Kasumi-1 (cell line): ENCODE data around the gene MKI67.

Experiments
- DNase-seq, 2 experiments: peaks; one replicate each; lab custom pipeline; 2025; lab: John Stamatoyannopoulos, UW

The MKI67 gene

DNA sequence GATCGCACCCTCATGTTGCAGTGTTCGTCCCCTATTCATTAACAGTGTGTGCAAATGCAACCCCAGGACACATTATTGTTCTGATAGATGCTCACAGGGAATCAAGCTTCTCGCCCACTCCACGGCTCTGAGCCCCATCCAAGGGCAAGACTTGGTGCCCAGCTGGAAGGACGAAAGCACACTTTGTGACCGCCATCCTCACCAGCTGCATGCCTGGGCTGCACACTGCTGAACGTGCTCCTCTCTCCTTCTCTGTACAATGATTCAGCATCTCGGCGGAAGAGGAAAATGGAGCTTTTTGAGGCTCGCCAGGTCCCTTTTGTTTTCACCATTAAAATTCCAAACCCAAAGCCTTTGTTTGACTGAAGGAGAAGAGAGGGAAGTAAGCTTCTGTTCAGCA, 41.9 kb downstream of the MKI67 start:
- no peak for DNase-seq

DNA sequence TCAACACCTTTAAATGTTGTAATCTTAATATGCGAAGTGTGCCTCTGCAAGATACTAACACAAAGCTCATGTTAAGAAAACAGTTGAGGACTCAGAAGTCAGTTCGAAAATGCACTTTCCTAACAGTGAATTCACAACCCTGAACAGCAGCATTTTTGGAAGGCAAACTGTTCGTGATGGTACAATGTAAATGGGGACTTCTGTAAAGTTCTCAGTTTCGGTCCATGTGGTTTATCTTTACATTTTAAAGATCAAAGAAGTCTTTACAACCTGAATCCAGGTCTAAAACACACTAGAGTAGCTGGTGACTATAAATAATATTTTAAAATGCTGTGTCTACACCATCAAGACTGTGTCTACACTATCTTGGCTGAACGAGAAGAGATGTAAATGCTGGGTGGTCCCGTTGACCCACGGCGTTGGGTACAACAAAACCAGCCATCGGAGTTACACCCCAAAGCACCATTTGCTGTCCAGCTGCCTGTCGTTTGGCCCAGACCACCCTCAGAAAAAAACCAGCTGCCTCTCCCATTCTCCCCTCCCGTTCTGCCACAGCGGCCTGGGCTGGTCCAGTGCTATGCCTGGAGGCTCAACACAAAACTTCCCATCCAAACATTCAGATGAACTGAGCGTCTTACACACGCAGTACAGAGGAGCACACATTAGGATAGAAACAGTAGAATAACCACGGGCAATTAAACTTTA, 42.9 kb downstream of the MKI67 start:
- DNase-seq: no peak

DNA sequence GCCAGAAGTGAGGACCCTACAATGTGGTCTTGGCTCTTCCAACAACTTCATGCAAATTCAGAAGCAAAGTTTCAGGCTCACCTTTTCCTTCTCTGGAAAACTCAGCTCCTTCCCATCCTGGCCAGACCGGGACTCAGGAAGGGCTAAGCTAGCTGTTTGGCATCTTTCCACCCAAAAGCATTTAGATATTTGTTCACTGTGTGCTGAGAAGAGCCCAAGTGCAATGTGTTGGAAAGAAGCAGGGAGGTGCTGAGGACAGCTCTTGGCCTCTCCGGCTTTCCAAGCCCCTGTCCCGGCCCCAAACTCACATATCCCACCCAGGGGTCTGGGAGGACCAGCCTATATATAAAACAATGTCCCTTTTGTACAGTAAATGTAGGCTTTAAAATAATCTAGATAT, 44.5 kb downstream of the MKI67 start:
- DNase-seq: no peak

DNA sequence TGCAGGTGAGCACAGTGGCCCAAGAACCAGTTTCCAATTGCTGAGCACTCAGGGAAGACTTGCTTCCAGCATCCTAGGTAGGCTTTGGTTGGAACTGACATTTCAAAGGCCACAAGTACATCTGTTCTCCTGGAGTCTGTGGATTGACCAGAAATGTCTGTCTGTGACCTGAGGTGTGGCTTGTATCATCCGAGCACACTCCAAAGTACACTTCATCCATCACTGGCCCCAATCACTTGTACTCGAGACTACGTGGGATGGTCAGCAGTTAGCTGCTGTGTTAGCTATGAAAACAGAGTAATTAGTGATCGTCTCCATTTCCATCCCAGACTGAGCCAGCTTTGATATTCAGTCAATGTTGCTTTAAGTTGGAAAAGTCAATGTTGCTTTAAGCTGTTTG, 45.0 kb downstream of the MKI67 start:
- no peak for DNase-seq

DNA sequence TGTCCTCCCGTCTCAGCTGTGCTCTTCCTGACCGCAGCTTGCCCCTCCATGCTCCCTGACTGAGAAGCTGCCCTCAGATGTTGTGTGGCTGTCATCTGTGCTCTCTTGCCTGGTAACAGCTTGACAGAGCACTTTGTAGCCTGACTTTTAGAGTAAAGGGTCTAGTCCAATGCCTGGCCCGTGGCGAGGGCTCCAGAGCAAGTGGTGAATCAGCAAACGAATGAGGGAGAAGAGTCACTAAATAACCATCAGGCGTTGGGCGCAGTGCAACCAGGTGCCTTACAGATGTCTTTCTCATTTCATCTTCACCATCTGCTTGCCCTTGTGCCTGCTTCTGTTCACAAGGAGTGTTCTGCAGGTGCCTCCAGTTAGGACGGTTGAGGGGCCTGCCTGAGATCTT, 45.6 kb downstream of the MKI67 start:
- no peak for DNase-seq

DNA sequence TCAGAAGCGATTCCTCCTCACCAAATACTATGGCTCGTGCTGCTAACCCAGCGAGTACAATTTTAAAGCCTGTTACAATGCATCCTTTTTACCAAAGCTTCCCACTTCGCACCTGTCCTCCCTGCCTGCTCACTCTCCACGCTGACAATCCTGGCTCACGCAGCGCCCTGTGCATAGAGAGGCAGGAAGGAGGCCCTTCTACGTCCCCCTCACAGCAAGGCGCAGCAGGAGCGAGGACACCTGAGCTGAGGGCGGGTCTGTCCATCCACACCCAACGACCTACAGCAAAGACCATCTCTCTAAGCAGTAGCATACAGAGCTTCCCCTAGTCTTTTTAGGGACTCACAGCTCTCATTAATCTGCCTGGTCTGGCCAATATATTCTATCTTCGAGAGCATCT, 46.0 kb downstream of the MKI67 start:
- DNase-seq: no peak

DNA sequence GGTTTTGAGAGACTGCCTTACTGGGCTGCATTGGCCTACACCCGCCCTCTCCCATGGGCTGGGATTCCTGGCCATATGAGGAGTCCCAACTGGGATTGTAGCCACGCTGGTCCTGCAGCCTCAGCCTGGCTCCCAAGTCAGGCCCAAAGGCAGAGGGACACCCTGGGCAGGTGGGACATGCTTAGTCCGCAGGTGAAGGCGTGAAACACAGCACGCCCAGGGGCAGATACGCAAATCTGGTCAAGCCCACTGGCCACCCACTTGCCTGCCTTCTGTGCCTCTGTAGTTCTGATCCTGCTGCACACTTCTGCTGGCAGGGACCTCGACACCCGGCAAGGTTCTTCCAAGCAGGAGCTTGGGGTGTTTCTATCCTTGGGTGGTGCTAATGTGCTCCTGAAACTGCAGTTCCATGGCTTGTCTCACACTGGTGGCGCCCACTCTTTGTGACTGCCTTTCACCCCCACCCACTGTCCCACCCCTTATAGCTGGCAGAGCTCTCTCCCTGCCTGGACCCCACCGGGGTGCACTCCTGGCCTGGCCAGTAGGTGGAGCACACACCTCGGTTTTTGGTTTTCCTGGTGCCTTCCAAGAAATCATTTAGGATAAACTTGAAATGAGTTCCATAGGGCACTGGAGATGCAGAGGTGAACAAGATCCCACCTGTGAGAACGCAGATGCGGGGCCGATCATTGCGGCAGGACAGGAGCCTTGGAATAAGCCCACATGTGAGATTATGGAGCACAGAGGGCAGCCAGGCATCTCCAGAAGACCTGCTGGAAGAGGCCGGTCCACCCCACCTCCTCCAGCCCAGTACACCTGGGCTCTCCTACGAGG, 47.9 kb downstream of the MKI67 start:
- peak; percentile 48 to 57 for DNase-seq

DNA sequence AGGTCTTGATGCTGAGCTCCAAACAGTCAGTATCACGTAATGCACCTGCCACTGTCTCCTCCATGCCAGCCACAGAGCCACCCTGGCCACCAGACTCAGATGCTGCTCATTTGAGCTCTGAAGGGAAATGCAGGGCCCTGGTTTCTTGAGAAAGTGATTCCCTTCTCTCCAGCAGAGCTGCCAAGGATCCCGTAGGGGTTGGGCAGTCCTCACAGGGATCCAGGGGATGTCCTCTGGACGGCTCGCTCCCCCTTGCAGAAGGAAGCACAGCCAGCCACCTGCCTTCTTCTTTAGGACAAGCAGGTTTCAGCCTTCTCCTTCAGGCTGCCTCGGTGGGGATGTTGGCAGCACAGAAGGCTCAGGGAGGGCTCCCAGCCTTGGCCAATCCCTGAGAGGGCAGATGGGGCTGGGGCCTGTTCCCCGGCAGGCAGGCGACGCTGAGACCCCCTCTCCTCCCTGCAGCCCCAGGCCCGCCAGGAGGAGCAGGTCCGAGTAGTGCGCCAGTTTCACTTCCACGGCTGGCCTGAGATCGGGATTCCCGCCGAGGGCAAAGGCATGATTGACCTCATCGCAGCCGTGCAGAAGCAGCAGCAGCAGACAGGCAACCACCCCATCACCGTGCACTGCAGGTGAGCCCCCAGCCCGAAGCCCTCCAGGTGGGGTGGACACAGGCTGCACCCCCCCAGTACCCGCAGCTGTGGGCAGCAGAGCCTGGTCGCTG, 48.9 kb downstream of the MKI67 start:
- DNase-seq: no peak

DNA sequence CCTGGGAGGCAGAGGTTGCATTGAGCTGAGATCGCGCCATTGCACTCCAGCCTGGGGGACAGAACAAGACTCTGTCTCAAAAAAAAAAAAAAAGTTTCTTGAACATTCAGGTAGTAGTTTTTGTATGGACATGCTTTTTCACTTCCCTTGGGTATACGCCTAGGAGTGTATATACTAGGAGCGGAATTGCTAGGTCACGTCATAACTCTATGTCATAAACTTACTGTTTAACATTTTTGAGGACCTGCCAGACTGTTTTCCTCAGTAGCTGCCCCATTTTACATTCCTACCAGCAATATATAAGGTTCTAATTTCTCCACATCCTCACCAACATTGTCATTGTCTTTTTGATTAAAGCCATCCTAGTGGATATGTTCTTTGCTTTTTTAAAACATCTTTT, 51.6 kb downstream of the MKI67 start:
- no peak for DNase-seq

DNA sequence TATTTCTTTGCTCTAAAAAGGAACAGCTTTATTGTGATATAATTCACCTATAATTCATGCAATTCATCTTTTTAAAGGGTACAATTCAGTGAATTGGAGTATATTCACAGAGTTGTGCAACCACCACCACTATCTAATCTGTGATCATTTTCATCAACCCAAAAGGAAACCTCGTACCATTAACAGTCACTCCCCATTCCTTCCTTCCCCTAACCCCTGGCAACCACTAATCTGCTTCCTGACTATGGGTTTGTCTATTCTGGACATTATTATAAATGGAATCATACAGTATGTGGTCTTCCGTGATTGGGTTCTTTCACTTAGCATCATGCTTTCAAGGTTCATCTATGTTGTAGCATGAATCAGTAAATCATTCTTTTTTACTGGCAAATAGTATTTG, 52.3 kb downstream of the MKI67 start:
- peak; percentile 54 to 67 for DNase-seq

DNA sequence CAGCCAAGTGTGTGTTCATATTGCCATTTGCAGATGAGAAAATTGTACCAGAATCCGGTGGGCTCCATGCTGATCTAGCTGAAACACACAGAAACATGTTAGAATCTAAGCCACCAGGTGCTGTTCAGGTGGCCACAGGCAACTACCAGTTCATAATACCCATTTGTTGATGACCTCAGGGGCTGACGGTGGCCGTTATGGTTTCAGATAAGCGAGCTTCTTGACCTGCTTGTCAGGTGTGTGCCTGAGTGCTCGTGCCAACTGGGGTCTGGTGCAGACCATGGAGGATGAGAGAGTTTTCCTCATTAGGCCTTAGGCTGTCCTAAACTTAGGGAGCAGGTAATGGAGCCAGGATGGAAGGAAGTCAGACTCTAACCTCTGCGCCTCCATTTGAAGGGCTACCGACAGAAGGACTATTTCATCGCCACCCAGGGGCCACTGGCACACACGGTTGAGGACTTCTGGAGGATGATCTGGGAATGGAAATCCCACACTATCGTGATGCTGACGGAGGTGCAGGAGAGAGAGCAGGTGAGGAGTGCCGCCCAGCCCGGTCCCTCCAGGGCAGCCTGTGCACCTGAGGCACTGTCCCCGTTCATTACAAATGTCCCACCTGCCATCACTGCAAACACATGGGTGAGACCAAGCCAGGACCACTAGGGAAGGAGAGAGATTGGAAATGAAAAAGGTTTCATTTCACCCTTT, 53.1 kb downstream of the MKI67 start:
- DNase-seq: no peak

DNA sequence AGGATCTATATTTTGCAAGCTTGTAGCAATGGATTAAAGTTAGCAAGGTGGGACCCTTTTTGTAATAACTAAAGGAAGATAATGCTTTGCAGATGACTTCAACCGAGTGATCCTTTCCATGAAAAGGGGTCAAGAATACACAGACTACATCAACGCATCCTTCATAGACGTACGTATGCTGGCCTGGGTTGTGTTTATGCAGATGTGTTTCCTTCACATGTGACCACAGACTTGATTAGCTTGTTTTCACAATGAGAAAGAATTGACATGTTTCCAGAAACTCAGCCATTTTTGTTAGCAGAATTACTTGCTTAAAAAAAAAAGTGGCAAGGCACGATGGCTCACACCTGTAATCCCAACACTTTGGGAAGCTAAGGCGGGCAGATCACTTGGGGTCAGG, 54.2 kb downstream of the MKI67 start:
- DNase-seq: no peak

DNA sequence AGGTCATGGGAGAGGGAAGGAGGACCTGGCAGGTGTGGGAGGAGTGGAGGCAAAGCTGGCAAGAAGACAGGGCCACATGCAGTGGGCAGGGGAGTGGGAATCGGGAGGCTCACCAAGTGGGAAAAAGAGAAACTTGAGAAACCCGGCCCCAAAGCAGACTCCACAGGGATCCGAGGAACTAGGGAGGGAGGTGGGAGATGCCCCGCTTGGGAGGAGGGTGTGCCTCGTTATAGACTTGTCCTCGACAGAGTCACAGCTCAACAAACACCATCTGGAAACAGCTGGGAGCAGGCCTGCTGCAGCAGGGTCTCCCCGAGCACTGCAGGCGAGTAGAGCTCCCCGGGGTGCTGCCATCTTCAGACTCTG, 54.8 kb downstream of the MKI67 start:
- DNase-seq: no peak

DNA sequence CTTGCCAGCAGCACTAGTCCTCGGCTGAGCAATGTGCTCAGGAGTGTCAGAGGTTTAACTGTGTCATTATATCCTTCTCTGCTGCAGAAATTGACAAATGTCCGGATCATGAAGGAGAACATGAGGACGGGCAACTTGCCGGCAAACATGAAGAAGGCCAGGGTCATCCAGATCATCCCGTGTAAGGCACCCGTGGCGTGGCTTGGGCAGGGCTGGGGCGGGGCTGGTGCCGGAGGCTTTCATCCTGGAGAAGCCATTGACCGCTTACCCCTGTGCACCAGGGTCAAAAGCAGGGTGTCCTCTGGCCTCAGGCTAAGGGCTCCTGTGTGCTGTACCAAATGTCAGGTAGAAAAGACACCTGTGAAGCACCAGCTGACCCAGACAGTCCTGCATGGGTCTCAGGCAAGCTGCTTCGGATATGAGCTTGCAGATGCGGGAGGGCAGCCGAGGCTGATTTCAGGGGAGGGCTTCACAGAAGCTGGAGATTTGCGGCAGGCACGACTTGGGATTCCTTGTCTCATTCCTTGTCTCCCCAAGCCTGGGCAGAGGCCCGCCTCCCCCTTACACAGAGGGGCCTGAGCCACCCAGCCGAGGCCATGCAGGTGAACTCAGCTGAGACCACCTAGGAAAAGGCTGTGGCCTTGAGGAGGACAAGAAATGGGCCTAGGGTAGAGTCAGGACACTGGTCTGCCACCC, 55.4 kb downstream of the MKI67 start:
- no peak for DNase-seq

DNA sequence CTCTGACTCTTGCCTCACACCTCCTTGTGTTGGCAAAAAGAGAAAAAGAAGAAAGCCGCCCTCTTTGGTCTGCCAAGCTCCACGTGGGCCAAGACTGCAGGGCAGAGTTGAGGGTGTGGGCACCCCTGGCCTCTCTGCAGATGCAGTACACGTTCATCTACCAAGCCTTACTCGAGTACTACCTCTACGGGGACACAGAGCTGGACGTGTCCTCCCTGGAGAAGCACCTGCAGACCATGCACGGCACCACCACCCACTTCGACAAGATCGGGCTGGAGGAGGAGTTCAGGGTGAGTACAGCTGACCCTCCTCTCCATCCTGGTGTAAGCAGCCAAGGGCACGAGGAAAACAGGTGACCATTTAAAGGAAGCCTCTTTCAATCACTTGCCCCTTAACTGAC, 56.1 kb downstream of the MKI67 start:
- DNase-seq: no peak

DNA sequence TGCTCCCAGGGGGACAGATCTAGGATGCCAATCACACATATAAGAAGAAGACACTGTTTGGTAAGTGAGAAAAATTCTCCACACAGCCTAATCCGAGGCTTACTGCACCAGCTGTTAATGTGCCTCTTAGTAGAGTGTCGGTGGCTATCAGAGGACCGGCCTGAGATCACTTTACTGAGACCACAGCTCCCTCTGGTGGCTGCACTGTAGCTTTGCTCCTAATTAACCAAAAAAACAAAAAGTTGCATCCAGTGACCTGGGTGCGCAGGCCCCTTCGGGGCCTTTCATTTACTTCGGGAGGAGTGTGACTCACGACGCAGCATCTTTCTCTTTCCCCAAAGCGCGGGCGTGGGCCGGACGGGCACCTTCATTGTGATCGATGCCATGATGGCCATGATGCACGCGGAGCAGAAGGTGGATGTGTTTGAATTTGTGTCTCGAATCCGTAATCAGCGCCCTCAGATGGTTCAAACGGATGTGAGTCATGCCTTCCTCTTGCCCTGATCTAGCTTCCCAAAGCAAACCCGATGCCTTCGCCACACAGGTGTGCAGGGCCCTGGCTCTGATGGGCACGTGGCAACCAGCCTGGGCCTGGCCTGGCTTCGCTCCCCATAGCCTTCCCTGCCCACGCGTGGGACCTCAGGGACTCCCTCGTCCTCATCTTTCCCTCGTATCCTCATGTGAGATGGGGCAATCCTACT, 56.7 kb downstream of the MKI67 start:
- DNase-seq: peak; percentile 95 to 96

DNA sequence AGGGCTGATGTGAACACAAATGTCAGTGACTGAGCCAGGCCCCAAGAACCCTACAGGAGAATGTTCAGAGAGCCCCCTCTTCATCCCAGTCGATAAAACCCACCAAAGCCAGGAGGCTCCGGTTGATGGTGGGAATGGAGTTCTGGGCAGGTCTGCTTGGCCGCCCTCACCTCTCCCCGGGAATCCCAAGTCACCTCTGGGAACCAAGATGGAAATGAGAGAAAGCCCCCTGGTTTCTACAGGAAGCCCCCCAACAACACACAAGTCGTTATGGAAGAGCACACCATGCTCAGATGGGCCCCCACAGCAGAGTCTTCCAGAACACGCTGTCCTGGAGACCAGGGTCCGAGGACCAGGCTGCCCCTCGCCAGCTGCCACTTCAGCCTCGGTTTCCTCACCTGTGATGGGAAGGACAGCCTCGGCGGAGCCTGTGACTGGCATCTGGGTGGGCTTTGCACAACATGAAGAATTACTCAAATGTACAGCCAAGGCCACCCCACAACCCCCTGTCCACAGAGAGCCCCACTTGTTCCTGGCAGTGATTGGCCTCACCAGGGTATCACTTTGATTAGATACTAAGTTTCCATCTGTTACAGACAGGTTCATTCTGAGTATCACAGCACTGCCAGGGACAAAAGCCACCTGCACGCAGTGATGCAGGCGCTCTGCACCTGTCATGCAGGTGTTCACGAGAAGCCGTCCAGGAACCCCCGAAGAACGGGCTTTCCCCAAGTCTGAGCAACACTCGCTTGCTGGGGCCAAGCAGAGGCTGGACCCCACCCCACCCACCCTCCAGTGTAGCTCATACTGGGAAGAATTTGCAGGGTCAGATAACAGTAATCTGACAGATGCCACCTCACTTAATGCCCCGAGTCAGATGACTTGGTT, 57.6 kb downstream of the MKI67 start:
- no peak for DNase-seq

DNA sequence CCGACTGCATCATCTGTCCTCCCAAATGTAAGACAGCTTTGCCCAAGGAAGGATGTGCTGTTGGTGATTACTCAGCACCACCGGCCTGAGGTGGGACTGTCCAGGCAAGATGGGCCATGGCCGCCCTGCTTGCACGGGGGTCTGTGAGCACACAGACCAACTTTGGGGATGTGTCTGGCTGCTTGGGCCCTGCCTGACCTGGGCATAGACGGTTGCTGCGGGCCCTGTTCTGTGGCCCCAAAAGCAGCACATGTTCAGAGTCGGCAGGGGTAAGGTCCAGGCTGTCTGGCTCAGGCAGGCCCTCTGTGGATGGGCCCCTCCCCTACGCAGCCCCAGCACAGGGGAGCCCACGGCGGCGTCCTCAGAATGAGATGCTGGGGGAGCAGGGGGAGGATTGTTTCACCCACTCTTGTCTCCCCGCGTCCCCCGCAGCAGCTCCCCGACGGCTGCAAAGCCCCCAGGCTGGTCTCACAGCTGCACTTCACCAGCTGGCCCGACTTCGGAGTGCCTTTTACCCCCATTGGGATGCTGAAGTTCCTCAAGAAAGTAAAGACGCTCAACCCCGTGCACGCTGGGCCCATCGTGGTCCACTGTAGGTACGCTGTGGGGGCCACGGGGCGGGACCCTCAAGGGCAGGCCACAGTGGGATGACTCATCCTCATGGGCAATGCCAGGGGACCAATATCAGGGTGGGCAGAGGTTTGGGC, 58.4 kb downstream of the MKI67 start:
- no peak for DNase-seq

DNA sequence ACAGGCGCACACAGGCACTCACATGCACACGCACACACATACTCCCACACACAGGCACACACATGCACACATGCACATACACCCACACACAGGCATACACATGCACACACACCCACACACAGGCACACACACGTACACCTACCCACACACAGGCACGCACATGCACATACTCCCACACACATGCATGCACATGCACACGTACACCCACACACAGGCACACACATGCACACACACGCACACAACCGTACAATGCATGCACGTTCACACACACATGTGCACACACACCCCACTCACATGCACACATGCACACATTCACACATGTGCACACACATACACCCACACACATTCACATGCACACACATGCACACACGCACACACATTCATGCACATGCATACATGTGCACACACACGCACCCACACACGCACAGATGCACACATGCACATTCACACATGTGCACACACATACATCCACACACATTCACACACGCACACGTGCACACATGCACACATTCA, 59.3 kb downstream of the MKI67 start:
- no peak for DNase-seq
